ENCODE measurements around the gene ZNF516. TPM values are rescaled to one million over a fixed set of nuclear protein-coding genes. Genes with fewer than 3 reads are reported as not detected.
A peak's percentile ranks its signal among the peaks of the same experiment; 100 is the strongest.

The ZNF516 gene
- total and polyA plus RNA-seq, 7 donors = 2.1 to 29.9 (median 24.3) TPM

- Histone ChIP-seq H3K4me3 (no peak overlapping the region), H3K4me1 (peaks cover 0 to 40% (median 17%) of the 10 kb centered on the region in 4 donors), H3K27me3 (no peaks in the 10 kb centered on the region), H3K9me3 (no peaks in the 10 kb centered on the region), H3K27ac (peak overlapping the region in 3 of 4 donors; percentile 55 to 78 (median 61)), H3K36me3 (peaks cover 0 to 17% (median 0%) of the 10 kb centered on the region in 4 donors)
- WGBS, 2 donors = 80 to 86% methylated on average over 14 of the region's 14 CpGs
- no peak for TF ChIP-seq EP300 (IDR thresholded peaks at IDR 0.05)
- TF ChIP-seq CTCF (IDR thresholded peaks at IDR 0.05) = no peak
- TF ChIP-seq POLR2AphosphoS5 (IDR thresholded peaks at IDR 0.05) = no peak
- TF ChIP-seq POLR2A (IDR thresholded peaks at IDR 0.05) = no peak
- no peak for DNase-seq
- intact Hi-C loops (cut with DNase I) = loop anchor here (5.0 kb wide), 1 partner anchor 1717 kb away; no protein-coding TSS in a partner anchor
Measured at GRCh38 chr18:76364282-76365259, 130.5 kb downstream of the ZNF516 start.

GRCh38 chr18:76363436-76364120, 131.5 kb downstream of the ZNF516 start:
- WGBS, 2 donors = 73 to 81% methylated on average over 12 of the region's 12 CpGs
- no peaks in the 10 kb centered on the region for H3K27me3 ChIP-seq
- TF ChIP-seq EP300 (IDR thresholded peaks at IDR 0.05) = no peak
- TF ChIP-seq POLR2A (IDR thresholded peaks at IDR 0.05) = no peak
- no peak for TF ChIP-seq POLR2AphosphoS5 (IDR thresholded peaks at IDR 0.05)
- no peak for TF ChIP-seq CTCF (IDR thresholded peaks at IDR 0.05)
- DNase-seq = no peak
- H3K4me1 ChIP-seq = peaks cover 0 to 35% (median 17%) of the 10 kb centered on the region in 4 donors
- no peaks in the 10 kb centered on the region for H3K9me3 ChIP-seq
- H3K4me3 ChIP-seq = peak overlapping the region in 2 of 4 donors; percentile 9 to 18
- peak overlapping the region in 3 of 4 donors; percentile 55 to 78 (median 61) for H3K27ac ChIP-seq
- intact Hi-C loops (cut with DNase I) = loop anchor here (5.0 kb wide), 1 partner anchor 1716 kb away; no protein-coding TSS in a partner anchor
- peaks cover 0 to 24% (median 0%) of the 10 kb centered on the region in 4 donors for H3K36me3 ChIP-seq

- no peak for DNase-seq
- Histone ChIP-seq H3K4me1 (peaks cover 0 to 35% (median 17%) of the 10 kb centered on the region in 4 donors), H3K9me3 (no peaks in the 10 kb centered on the region), H3K4me3 (peak overlapping the region in 2 of 4 donors; percentile 9 to 18), H3K27ac (peak overlapping the region in 3 of 4 donors; percentile 55 to 78 (median 61)), H3K36me3 (peaks cover 0 to 31% (median 0%) of the 10 kb centered on the region in 4 donors), H3K27me3 (no peaks in the 10 kb centered on the region)
- intact Hi-C loops (cut with DNase I) = loop anchor here (5.0 kb wide), 1 partner anchor 1715 kb away; no protein-coding TSS in a partner anchor
- TF ChIP-seq EP300 (IDR thresholded peaks at IDR 0.05) (no peak), POLR2A (IDR thresholded peaks at IDR 0.05) (no peak), CTCF (IDR thresholded peaks at IDR 0.05) (no peak), POLR2AphosphoS5 (IDR thresholded peaks at IDR 0.05) (no peak)
- WGBS, 2 donors = 88 to 92% methylated on average over 7 of the region's 7 CpGs
Measured at GRCh38 chr18:76362676-76363075, 132.4 kb downstream of the ZNF516 start.

- DNase-seq = no peak
- TF ChIP-seq EP300 (IDR thresholded peaks at IDR 0.05) (no peak), CTCF (IDR thresholded peaks at IDR 0.05) (no peak), POLR2A (IDR thresholded peaks at IDR 0.05) (no peak), POLR2AphosphoS5 (IDR thresholded peaks at IDR 0.05) (no peak)
- no peak overlapping the region for H3K4me3 ChIP-seq
- H3K27ac ChIP-seq = peak overlapping the region in 1 of 4 donors; percentile 78
- peaks cover 0 to 35% (median 17%) of the 10 kb centered on the region in 4 donors for H3K4me1 ChIP-seq
- intact Hi-C loops (cut with DNase I) = loop anchor here (5.0 kb wide), 1 partner anchor 1714 kb away; no protein-coding TSS in a partner anchor
- H3K27me3 ChIP-seq = no peaks in the 10 kb centered on the region
- H3K9me3 ChIP-seq = no peaks in the 10 kb centered on the region
- 93 to 96% methylated on average over 8 of the region's 8 CpGs for WGBS, 2 donors
- peaks cover 0 to 42% (median 0%) of the 10 kb centered on the region in 4 donors for H3K36me3 ChIP-seq
Measured at GRCh38 chr18:76361219-76361618, 133.8 kb downstream of the ZNF516 start.

Data from sigmoid colon (tissue), 7 donors.